ENCODE data around the gene CHST15.

CHST15 gene

DNA sequence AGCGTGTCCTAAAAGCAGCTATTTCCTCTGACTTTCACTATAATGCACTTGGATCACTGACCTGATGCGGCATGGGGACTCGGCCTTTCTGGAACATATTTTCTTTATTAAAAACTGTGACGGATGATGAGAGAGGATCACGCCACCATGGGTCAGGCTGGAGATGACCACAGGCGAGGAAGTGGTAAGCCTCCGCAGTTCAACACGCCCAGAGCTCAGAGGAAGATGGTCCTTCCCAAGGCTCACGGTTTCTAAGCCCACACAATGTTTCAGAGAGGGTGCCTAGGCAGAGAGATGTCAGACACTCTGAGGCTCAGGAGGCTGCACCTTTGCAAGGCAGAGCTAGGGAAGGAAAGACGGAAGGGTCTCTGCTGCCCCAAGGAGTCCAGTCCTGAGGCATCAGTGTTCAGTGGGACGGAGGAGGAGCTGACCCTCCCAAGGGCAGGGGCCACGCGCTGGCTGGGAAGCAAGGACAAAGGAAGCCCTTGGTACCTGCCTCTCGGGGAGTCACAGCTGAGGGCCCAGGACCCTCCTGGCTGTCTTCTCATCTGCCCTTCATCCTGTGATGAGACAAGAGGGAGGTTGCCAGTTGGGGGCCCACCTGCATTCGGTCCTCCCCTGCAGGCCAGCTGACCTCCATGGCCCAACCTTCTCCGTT, 9.5 kb downstream of the CHST15 start:
- no peak overlapping the region for H3K27ac ChIP-seq (ENCODE audit: low read length)
- H3K36me3 ChIP-seq (ENCODE audit: control insufficient read depth, insufficient read depth, low read length), result no peaks in the 10 kb centered on the region
- no CpG with 5 or more reads among the region's 16 CpGs for WGBS (ENCODE audit: insufficient coverage, insufficient read length)
- H3K9me3 ChIP-seq (ENCODE audit: control insufficient read depth, insufficient read depth, low read length), result no peaks in the 10 kb centered on the region
- H3K4me1 ChIP-seq (ENCODE audit: control insufficient read depth, insufficient read depth, low read length), result peaks cover 1% of the 10 kb centered on the region
- no peak for DNase-seq (ENCODE audit: low read depth, low spot score)
- H3K4me3 ChIP-seq (ENCODE audit: low read length), result no peak overlapping the region
- no peaks in the 10 kb centered on the region for H3K27me3 ChIP-seq (ENCODE audit: control insufficient read depth, insufficient read depth, low read length)

DNA sequence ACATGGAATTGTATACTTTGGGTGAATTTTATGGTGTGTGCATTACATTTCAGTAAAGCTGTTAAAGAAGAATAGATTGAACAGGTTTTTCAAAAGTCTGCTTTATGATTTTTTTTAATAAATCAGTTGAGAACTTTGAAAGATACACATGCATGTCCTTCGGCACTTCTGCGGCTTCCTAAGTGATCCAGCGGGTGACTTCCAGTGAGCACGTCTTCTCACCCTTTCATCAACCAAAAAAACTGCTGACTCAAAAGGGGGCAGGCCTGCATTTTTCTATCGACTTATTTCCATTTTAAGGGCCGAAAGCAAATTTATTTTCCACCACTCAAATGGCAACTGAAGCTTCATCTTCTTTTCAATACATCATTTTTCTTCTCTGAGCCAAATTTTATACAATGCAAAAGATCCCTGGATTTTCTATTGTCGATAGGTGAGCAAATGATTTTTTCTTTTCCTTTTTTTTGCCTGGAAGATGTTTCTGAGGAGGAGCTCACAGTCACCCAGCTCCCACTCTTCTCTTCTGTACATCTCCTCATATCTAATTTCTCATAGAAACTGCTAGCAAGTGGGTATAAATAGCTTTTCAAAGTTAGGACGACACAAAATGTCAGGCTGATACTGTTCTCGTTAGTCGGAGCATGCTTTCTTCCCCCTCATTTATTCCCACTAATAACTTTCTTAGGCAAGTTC, 10.2 kb downstream of the CHST15 start:
- no peaks in the 10 kb centered on the region for H3K36me3 ChIP-seq (ENCODE audit: control insufficient read depth, insufficient read depth, low read length)
- H3K27ac ChIP-seq (ENCODE audit: low read length), result no peak overlapping the region
- DNase-seq (ENCODE audit: low read depth, low spot score), result no peak
- H3K9me3 ChIP-seq (ENCODE audit: control insufficient read depth, insufficient read depth, low read length), result no peaks in the 10 kb centered on the region
- H3K27me3 ChIP-seq (ENCODE audit: control insufficient read depth, insufficient read depth, low read length), result no peaks in the 10 kb centered on the region
- WGBS (ENCODE audit: insufficient coverage, insufficient read length), result 100% methylated on average over 1 of the region's 10 CpGs
- H3K4me3 ChIP-seq (ENCODE audit: low read length), result no peak overlapping the region
- H3K4me1 ChIP-seq (ENCODE audit: control insufficient read depth, insufficient read depth, low read length), result peaks cover 1% of the 10 kb centered on the region

DNA sequence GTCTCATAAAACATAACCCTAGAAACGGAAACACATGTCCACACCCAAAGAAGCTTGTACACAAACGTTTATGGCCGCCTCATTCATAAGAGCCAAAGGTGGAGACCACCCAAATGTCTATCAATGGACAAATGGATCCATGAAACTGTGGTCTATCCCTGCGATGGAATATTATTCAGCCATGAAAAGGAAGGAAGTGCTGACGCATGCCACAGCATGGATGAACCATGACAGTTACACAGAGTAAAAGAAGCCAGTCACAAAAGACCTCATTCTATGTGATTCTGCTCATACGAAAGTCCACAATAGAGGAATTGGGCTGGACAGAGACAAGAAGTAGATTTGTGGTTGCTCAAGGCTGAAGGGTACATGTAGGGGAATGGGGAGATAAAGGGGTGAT, 10.8 kb downstream of the CHST15 start:
- Histone ChIP-seq H3K36me3 (ENCODE audit: control insufficient read depth, insufficient read depth, low read length) (no peaks in the 10 kb centered on the region), H3K4me3 (ENCODE audit: low read length) (no peak overlapping the region), H3K9me3 (ENCODE audit: control insufficient read depth, insufficient read depth, low read length) (no peaks in the 10 kb centered on the region), H3K27me3 (ENCODE audit: control insufficient read depth, insufficient read depth, low read length) (no peaks in the 10 kb centered on the region), H3K27ac (ENCODE audit: low read length) (no peak overlapping the region), H3K4me1 (ENCODE audit: control insufficient read depth, insufficient read depth, low read length) (peaks cover 1% of the 10 kb centered on the region)
- no peak for DNase-seq (ENCODE audit: low read depth, low spot score)
- WGBS (ENCODE audit: insufficient coverage, insufficient read length), result no CpG with 5 or more reads among the region's 6 CpGs

DNA sequence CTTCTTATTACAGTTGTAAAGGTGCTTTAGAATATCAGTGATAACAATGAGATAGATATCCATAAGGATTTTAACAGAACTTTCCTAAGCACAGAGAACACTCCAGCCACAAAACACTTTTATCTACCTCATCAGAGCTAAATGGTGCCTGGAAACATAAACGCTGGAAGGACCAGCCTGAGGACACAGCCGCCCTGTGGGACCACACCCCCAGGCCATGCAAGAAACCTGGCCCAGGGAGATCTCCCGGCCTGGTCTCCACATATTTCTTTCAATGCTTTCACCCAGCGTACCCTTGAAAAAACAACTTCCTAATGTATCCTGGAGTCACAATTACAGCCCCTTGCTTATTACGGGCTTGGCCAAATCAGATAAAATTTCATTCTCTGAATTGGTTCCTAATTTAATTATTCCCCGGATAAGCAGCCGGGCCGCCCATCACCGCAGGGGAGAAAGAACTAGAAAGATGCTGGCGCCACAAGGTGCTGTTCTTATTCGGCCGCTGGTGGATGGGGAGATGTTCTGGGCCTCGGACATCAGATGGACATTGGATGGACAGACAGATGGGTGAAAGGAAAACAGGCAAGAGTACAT, 11.8 kb downstream of the CHST15 start:
- no peaks in the 10 kb centered on the region for H3K9me3 ChIP-seq (ENCODE audit: control insufficient read depth, insufficient read depth, low read length)
- no peak overlapping the region for H3K4me3 ChIP-seq (ENCODE audit: low read length)
- WGBS (ENCODE audit: insufficient coverage, insufficient read length), result no CpG with 5 or more reads among the region's 13 CpGs
- H3K36me3 ChIP-seq (ENCODE audit: control insufficient read depth, insufficient read depth, low read length), result no peaks in the 10 kb centered on the region
- H3K27me3 ChIP-seq (ENCODE audit: control insufficient read depth, insufficient read depth, low read length), result no peaks in the 10 kb centered on the region
- DNase-seq (ENCODE audit: low read depth, low spot score), result no peak
- peaks cover 1% of the 10 kb centered on the region for H3K4me1 ChIP-seq (ENCODE audit: control insufficient read depth, insufficient read depth, low read length)
- H3K27ac ChIP-seq (ENCODE audit: low read length), result no peak overlapping the region

DNA sequence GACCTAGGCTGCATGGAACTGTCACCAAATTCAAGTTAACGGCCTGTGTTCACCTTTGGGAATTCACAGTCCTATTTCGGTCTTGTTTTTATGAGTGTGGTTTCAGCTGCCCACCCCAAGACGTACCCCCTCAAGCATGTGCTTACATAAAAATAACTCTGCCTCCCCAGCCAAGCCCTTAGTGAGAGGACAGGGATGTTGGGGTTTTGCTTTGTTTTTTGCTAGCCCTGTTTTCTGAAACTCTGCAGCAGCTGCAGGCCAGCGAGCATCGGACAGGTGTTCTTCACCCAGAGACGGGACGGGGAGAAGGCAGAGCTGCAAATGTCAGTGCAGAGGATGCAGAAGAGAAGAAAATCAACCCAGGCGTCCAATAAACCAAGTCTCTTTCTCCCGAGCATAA, 13.5 kb downstream of the CHST15 start:
- no peaks in the 10 kb centered on the region for H3K4me1 ChIP-seq (ENCODE audit: control insufficient read depth, insufficient read depth, low read length)
- WGBS (ENCODE audit: insufficient coverage, insufficient read length), result no CpG with 5 or more reads among the region's 9 CpGs
- no peaks in the 10 kb centered on the region for H3K27me3 ChIP-seq (ENCODE audit: control insufficient read depth, insufficient read depth, low read length)
- no peak for DNase-seq (ENCODE audit: low read depth, low spot score)
- no peak overlapping the region for H3K27ac ChIP-seq (ENCODE audit: low read length)
- H3K4me3 ChIP-seq (ENCODE audit: low read length), result no peak overlapping the region
- no peaks in the 10 kb centered on the region for H3K36me3 ChIP-seq (ENCODE audit: control insufficient read depth, insufficient read depth, low read length)
- no peaks in the 10 kb centered on the region for H3K9me3 ChIP-seq (ENCODE audit: control insufficient read depth, insufficient read depth, low read length)

DNA sequence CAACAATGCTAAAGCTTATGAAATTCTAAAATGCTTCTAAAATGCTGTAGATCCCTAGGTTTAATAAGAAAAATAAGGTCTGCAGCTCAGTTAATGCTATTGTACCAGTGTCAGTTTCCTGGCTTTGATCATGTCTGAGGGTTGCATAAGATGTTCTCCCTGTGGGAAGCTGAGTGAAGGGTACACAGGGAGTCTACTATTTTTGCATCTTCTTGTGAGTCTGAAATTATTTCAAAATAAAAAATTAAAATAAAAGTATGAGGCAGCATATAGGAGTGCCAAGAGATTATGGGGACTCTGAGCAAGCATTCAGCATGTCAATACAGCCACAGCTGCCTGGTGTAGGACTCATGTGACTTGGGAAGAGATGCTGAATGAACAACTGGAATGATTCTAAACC, 14.7 kb downstream of the CHST15 start:
- Histone ChIP-seq H3K36me3 (ENCODE audit: control insufficient read depth, insufficient read depth, low read length) (no peaks in the 10 kb centered on the region), H3K27me3 (ENCODE audit: control insufficient read depth, insufficient read depth, low read length) (no peaks in the 10 kb centered on the region), H3K27ac (ENCODE audit: low read length) (no peak overlapping the region), H3K4me1 (ENCODE audit: control insufficient read depth, insufficient read depth, low read length) (0 out of 2 replicates have a peak, but pooled peaks cover 1% of the 10 kb centered on the region), H3K4me3 (ENCODE audit: low read length) (no peak overlapping the region), H3K9me3 (ENCODE audit: control insufficient read depth, insufficient read depth, low read length) (no peaks in the 10 kb centered on the region)
- DNase-seq (ENCODE audit: low read depth, low spot score), result no peak

DNA sequence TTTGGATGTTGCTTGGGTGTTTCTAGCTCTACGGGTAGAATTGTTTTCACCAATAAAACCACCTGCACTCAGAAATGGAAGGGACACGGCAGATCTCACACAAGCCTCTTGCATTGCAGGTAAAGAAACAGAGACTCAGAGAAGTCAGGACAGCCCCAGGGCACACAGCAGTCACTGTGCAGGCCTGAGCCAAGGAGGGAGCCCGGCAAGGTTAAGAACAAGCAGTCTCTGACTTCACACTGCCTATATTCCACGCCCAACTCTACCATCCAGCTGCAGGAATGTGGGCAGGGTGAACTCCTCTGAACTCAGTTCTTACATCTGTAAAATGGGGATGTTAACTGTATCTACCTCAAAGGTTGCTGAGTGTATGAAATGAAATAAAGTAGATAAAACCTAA, 15.4 kb downstream of the CHST15 start:
- no peak for DNase-seq (ENCODE audit: low read depth, low spot score)
- Histone ChIP-seq H3K27ac (ENCODE audit: low read length) (no peak overlapping the region), H3K36me3 (ENCODE audit: control insufficient read depth, insufficient read depth, low read length) (no peaks in the 10 kb centered on the region), H3K9me3 (ENCODE audit: control insufficient read depth, insufficient read depth, low read length) (no peaks in the 10 kb centered on the region), H3K4me1 (ENCODE audit: control insufficient read depth, insufficient read depth, low read length) (0 out of 2 replicates have a peak, but pooled peaks cover 1% of the 10 kb centered on the region), H3K27me3 (ENCODE audit: control insufficient read depth, insufficient read depth, low read length) (no peaks in the 10 kb centered on the region), H3K4me3 (ENCODE audit: low read length) (no peak overlapping the region)
- no CpG with 5 or more reads among the region's 4 CpGs for WGBS (ENCODE audit: insufficient coverage, insufficient read length)

DNA sequence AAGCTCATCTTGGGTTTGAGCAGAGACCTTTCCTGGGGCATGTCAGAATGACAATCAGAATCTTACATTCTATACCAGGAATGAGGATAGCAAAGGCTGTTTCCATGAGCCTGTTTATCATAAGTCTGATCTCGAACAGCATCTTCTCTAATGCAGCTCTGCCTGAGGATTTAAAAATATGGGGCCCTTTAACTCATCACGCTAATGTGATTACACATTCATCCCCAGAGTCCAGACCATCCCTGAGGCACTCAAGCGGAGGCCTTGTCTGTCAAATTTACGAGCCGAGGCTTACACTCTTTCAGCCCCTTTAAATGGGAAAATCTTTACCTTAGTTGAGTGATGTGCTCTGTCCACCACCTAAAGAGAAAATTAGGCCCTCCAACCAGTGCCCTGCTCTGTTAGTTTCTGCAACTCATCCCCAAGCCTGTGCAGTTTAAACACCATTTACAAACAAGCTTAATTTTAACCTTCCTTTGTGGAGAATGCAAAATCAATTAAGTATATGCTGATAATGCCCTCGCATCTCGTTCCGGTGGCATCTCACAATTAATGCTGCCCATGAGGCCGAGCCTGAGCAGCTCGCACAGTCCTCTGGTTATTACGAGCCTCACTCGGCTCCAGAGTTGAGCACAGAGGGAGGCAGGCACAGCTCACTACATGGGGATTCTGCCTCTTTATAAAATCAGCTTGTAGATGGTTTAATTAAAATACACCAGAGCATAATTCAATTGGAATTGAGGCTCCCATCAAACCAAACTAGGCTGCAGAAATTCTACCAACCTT, 16.0 kb downstream of the CHST15 start:
- Histone ChIP-seq H3K36me3 (ENCODE audit: control insufficient read depth, insufficient read depth, low read length) (no peaks in the 10 kb centered on the region), H3K27ac (ENCODE audit: low read length) (no peak overlapping the region), H3K4me1 (ENCODE audit: control insufficient read depth, insufficient read depth, low read length) (0 out of 2 replicates have a peak, but pooled peaks cover 1% of the 10 kb centered on the region), H3K9me3 (ENCODE audit: control insufficient read depth, insufficient read depth, low read length) (no peaks in the 10 kb centered on the region), H3K4me3 (ENCODE audit: low read length) (no peak overlapping the region), H3K27me3 (ENCODE audit: control insufficient read depth, insufficient read depth, low read length) (no peaks in the 10 kb centered on the region)
- no peak for DNase-seq (ENCODE audit: low read depth, low spot score)
- WGBS (ENCODE audit: insufficient coverage, insufficient read length), result no CpG with 5 or more reads among the region's 12 CpGs

DNA sequence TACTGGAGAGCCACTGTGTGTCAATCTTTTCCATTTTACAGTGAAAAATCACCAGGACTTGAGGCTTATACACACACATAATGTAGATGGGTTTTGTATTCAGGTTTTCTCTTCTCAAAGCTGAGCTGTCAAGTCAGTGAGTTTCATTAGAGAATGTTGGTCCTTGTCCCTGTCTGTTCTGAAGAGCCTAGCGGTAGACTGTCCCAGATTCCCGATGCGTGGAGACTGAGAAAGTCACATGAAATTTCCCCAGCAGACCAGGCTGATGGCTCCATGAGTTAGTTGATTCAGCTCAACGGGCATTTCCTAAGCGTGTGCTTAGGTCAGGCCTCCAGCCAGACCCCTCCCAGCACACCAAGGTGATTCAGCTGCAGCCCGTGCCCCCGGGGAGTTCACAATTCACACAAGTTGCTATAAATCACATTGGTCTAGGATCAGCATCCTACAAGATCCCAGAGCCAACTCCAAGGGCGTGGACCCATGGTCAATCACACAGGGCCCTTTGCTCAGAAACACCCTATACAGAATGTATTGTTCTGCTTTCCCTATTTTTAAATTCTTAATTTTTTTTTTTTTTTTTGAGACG, 17.2 kb downstream of the CHST15 start:
- H3K4me3 ChIP-seq (ENCODE audit: low read length), result no peak overlapping the region
- no peak for DNase-seq (ENCODE audit: low read depth, low spot score)
- no peaks in the 10 kb centered on the region for H3K36me3 ChIP-seq (ENCODE audit: control insufficient read depth, insufficient read depth, low read length)
- H3K27me3 ChIP-seq (ENCODE audit: control insufficient read depth, insufficient read depth, low read length), result no peaks in the 10 kb centered on the region
- 0 out of 2 replicates have a peak, but pooled peaks cover 1% of the 10 kb centered on the region for H3K4me1 ChIP-seq (ENCODE audit: control insufficient read depth, insufficient read depth, low read length)
- no peak overlapping the region for H3K27ac ChIP-seq (ENCODE audit: low read length)
- H3K9me3 ChIP-seq (ENCODE audit: control insufficient read depth, insufficient read depth, low read length), result no peaks in the 10 kb centered on the region
- no CpG with 5 or more reads among the region's 9 CpGs for WGBS (ENCODE audit: insufficient coverage, insufficient read length)

All from iPS DF 6.9 (cell line).